H1 (cell line): ENCODE results near the gene SBNO2. TPM values are rescaled to one million over a fixed set of nuclear protein-coding genes. Genes with fewer than 3 reads are reported as not detected.

Source experiments
- GTF2F1 ChIP-seq: IDR thresholded peaks from 2 replicates; pipeline ENCODE4 v1.6.1; 2012; ENCODE audit warnings: low read depth, low read length, improper control_type of control experiment, borderline replicate concordance
- POLR2A ChIP-seq, 2 experiments: IDR thresholded peaks; 1 replicate in 1 of 2; 2 replicates in 1 of 2; pipeline ENCODE4 v1.6.1; 2011; ENCODE audit warnings: low read depth in 2 of 2, low read length in 2 of 2, mild to moderate bottlenecking in 2 of 2; ENCODE audit errors: control extremely low read depth in 1 of 2
- POLR2AphosphoS5 ChIP-seq: IDR thresholded peaks from 2 replicates; pipeline ENCODE4 v1.6.1; 2011; ENCODE audit warnings: low read depth, low read length
- RAD21 ChIP-seq, 2 experiments: IDR thresholded peaks in 1 of 2; conservative IDR thresholded peaks in 1 of 2; 2 replicates each; pipeline ENCODE4 v1.6.1; 2011; ENCODE audit warnings: low read depth in 2 of 2, low read length in 2 of 2, improper control_type of control experiment in 1 of 2, inconsistent platforms in 1 of 2, mild to moderate bottlenecking in 1 of 2, moderate library complexity in 1 of 2
- RBBP5 ChIP-seq: IDR thresholded peaks from 2 replicates; pipeline ENCODE4 v1.7.1; 2012; ENCODE audit warnings: low read depth, mild to moderate bottlenecking, inconsistent platforms, low read length, moderate library complexity, borderline replicate concordance
- RFX5 ChIP-seq: IDR thresholded peaks from 2 replicates; pipeline ENCODE4 v1.6.1; 2011; ENCODE audit warnings: low read depth, low read length, improper control_type of control experiment, borderline replicate concordance
- TAF1 ChIP-seq: IDR thresholded peaks from 2 replicates; pipeline ENCODE4 v1.6.1; 2011; ENCODE audit warnings: mild to moderate bottlenecking, low read depth, low read length
- polyA plus RNA-seq, 7 experiments: library from polyadenylated mRNA; depleted of rRNA in 3 of 7; stranded (reverse) in 5 of 7; unstranded in 2 of 7; fragments of >200 nt in 5 of 7; fragments of 200-250 nt in 2 of 7; gene quantifications; 1 replicate in 5 of 7; 2 replicates in 1 of 7; 4 replicates in 1 of 7; pipeline versions ENCODE4 v1.2.1 to v1.2.3, GENCODE V29; 2011 to 2013; ENCODE audit warnings: missing spikeins in 2 of 7, mixed read lengths in 2 of 7
- total RNA-seq: library from RNA; stranded (reverse); fragmentation: NEBNext Ultra II Directional; extraction: Animal tissue kit (Norgen Biotek cat#: 25700); gene quantifications from 2 replicates; pipeline ENCODE4 v1.2.1, GENCODE V29; 2021
- TF ChIP-seq, protein P1 (sequence below): IDR thresholded peaks from 2 replicates; pipeline ENCODE4 v1.6.1; 2012; ENCODE audit warnings: inconsistent platforms

The SBNO2 gene
- total and polyA plus RNA-seq, 2 of the 8 experiments (the other 6 are each of a cell fraction or from before 2014, with no cell fraction given), result 12.2 to 31.4 TPM

DNA sequence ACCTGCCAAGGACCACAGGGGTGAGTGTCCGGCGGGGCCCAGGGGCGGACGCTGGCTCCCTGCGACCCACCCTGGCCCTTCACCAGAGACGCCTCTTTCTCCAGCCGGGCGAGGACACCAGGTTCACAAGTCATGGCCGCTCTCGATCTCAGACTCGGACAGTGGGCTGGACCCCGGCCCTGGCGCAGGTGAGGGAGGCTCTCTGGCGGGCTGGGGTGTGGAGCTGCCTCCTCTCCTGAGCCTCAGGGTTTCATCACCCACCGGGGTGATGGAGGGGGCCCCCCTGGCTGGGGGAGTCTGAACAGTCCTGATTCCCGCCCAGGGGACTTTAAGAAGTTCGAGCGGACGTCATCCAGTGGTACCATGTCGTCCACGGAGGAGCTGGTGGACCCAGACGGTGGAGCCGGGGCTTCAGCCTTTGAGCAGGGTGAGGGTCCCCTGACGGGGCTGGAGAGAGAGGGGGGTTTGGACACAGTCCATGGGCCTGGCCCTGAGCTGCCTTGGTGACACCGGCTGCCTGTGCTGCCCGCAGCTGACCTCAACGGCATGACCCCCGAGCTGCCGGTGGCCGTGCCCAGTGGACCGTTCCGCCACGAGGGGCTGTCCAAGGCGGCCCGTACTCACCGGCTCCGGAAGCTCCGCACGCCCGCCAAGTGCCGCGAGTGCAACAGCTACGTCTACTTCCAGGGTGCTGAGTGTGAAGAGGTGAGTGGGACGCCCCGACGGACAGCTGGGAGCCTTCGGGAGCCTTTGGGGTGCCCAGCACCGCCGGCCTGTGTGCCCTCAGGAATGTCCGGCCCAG is 93.5 kb downstream of the SBNO2 start (continued):
- TF ChIP-seq TAF1 (no peak), RAD21 (IDR thresholded peaks at IDR 0.05 in 1 of 2, conservative IDR thresholded peaks at IDR 0.05 in 1 of 2; ENCODE audit: low read depth in 2 of 2, low read length in 2 of 2) (no peak), POLR2A (IDR thresholded peaks at IDR 0.05; ENCODE audit: control extremely low read depth in 1 of 2, low read depth in 2 of 2, low read length in 2 of 2) (no peak), RBBP5 (no peak), GTF2F1 (no peak), RFX5 (no peak), POLR2AphosphoS5 (no peak)
- TF ChIP-seq, protein P1, sequence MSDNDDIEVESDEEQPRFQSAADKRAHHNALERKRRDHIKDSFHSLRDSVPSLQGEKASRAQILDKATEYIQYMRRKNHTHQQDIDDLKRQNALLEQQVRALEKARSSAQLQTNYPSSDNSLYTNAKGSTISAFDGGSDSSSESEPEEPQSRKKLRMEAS, result no peak
